Choroid plexus epithelial cell (primary cell): Measurements from ENCODE around the gene LGR4.

Experiments
- DNase-seq: peaks from one replicate; pipeline ENCODE4 v3.0.0-alpha.2; 2010; ENCODE audit warnings: low read depth
- H3K4me3 ChIP-seq: 2 replicates; pipeline ENCODE4 v1.5.1; 2011; ENCODE audit warnings: low read depth, mild to moderate bottlenecking, control low read depth, low read length, moderate library complexity
- TF ChIP-seq, protein P1 (sequence below): conservative IDR thresholded peaks from 2 replicates; pipeline ENCODE4 v1.5.1; 2011; ENCODE audit warnings: low read depth, mild to moderate bottlenecking, control low read depth, inconsistent platforms, low read length, moderate library complexity

The LGR4 gene

DNA sequence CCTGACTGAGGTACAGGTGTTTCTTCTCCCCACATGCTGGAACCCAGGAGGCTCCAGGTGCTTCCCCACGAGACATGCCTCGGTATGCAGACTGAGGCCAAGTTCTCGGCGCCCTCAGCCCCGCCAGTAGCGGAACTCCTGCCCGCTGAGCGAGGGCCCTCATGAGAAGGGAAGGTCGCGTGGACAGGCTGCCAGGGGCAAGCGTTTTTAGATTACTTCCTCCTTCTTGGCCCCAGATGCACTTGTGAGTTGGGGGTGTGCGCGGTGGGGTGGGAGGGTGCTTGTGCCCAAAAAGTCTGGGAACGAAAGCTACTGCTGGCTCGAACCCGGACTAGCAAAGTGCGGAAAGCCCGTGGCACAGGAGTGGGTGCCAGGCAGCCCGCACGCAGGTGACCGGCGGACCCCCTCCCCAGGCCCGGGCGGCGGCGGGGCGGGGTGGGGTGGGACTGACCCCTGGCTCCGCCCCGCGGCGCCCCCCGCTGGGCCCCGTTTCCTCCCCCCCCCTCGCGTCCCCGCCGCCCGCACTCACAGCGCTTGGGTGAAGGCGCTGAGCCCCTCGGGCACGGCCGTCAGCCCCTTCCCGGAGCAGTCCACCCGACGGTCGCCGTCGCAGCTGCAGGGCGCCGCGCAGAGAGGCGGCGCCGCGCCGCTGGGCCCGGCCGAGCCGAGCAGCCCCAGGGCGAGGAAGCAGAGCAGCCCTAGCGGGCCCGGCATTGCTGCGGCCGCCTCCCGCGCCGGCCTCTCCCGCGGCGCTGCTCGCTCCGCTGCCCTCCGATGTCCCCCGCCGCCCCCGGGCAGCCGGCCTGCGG lies 797 bp downstream of the LGR4 start:
- H3K4me3 ChIP-seq: peak overlapping the region; percentile 80
- TF ChIP-seq, protein P1, sequence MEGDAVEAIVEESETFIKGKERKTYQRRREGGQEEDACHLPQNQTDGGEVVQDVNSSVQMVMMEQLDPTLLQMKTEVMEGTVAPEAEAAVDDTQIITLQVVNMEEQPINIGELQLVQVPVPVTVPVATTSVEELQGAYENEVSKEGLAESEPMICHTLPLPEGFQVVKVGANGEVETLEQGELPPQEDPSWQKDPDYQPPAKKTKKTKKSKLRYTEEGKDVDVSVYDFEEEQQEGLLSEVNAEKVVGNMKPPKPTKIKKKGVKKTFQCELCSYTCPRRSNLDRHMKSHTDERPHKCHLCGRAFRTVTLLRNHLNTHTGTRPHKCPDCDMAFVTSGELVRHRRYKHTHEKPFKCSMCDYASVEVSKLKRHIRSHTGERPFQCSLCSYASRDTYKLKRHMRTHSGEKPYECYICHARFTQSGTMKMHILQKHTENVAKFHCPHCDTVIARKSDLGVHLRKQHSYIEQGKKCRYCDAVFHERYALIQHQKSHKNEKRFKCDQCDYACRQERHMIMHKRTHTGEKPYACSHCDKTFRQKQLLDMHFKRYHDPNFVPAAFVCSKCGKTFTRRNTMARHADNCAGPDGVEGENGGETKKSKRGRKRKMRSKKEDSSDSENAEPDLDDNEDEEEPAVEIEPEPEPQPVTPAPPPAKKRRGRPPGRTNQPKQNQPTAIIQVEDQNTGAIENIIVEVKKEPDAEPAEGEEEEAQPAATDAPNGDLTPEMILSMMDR: no peak
- DNase-seq: peak; percentile 26

DNA sequence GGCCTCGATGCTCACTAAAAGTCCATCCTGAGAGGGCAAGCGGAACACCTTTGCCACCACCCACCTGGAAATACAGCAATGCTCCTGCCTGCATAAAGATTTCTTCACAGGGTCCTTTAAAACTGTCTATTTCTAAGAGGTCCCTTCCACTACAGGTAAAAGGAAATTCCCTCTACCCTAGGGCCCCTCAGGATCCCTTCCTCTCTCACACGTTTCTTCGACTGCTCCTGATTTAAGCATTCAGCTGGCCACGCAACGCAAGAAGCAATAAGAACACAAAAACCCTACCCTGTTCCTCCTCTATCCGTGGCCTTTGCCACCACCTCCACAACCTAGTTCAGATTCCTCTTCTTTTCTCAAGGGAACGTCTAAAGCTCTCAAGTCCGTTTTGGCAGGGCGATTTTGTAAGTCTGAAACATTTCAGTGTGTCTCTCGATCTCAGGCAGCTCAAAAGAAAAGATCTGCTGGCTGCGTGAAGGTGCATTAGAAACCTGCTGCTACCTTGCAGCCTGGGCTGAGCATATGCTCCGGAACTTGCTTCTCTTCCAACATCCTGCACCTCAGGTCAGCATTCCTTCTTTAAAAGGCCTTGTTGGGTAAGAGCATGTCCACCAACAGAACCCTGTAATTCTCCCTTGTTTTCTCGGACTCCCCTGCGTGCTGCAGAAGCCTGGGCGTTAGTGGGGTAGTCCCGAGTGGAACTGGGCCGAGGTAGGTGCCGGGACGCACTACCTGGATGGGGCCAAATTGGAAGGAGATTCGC lies 1.6 kb downstream of the LGR4 start:
- DNase-seq: peak; percentile 18
- H3K4me3 ChIP-seq: peak overlapping the region; percentile 80
- TF ChIP-seq, protein P1: no peak

DNA sequence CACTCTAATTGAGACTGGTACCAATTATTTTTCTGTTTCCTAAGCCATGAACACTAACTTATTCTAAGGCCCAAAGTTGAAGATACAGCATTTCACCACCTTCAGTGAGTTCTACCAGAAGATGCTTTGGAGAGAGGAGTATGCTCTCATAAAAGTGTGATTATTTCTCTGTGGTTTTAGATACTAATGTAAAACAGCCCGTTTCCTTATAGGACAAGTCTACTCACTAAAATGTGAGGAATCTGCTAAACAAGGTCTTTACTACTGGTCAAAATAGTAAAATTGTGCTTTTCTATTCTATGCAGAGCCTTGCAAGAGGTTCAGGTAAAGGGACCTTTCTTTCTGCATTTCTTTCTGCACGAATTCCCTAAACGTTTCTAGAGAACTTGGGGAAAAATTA lies 2.4 kb downstream of the LGR4 start:
- DNase-seq: no peak
- H3K4me3 ChIP-seq: no peak overlapping the region
- TF ChIP-seq, protein P1: no peak

DNA sequence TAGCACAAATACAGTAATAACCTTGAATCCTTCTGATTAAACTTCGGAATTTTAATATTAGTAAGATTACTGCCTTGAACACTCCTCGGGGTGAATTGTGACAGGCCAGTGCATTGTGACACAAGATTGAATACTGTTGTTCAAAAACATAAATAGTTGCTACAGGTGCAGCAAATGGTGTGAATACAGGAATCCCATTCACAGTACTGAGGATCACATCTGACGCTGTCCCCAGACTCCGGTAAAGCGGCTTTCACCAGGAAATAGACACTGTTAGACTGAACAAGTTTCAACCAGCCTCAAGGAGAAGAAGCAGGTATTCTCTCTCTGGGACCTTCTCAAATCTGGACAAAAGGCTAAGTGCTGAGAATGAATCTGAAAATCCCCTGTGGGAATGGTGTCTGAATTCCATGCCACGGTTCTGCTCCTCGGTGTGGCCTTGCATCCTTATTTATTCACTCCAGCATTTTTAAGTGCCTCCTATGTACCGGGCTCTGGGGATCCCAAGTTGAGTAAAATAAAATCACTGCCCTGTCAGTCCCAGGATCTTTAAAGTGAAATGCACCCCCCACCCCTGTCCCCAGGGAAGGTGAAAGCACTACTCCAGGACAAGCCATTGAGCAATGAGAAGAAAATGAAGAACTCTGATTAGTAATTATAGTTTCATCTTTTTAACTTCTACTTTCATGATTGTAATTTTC lies 3.4 kb downstream of the LGR4 start:
- no peak for DNase-seq
- H3K4me3 ChIP-seq: no peak overlapping the region
- TF ChIP-seq, protein P1: no peak

DNA sequence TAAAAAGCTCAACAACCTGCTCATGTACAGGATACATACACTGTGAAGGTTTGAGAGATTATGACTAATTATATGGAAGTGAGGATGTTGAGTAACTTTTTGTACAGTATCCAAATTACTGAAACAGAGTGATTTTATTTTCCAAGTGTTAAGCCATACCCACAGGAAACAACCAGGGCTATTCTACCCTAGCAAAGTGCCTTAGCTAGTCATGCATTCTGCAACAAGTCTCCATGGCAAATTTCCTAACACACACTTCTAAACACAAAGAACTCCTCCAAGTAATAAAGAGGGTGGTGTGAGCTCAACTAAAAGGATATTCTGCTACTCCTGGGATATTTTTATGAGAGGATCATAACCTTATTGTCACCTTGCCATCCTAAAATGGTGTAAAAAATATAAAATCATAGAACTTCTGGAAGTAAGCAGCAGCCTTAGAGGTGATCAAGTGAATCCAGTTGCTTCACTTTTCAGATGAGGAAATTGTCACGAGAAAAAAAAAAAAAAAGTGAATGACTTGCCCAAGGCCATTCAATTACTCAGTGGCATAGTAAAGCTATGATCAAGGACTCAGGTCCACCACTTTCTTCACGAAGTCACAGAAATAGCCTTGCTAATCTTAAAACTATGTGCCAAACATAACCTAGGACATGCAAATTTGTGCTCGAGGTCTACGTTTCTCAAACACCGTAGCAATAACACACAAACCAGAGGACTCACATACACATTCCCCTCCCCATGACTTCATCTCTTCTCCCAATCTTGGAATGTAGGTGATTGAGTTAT lies 4.2 kb downstream of the LGR4 start:
- H3K4me3 ChIP-seq: no peak overlapping the region
- TF ChIP-seq, protein P1: no peak
- peak; percentile 84 for DNase-seq

DNA sequence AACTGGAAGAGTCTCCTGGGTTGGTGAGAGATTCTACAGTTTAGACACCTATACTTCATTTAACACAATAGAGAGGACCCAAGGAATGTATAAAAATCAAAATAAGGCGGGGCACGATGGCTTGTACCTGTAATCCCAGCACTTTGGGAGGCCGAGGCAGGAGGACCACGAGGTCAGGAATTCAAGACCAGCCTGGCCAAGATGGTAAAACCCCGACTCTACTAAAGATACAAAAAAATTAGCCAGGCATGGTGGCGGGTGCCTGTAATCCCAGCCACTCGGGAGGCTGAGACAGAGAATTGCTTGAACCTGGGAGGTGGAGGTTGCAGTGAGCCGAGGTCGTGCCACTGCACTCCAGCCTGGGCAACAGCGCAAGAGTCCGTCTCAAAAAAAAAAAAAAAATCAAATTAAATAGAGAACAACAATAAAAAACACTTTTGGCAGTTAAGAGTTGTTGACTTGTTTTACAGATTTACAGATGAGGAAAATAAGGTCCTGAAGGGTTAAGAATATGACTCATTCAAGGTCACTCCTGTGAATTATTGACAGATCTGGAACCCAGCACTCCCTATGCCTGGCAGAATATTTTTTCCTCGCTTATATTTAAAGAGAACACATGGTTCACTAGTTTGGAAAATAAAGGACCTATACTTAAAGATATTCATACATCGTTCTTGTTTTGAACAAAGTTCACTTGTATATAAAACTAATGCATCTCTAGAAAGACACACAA lies 5.2 kb downstream of the LGR4 start:
- TF ChIP-seq, protein P1: no peak
- DNase-seq: no peak
- H3K4me3 ChIP-seq: no peak overlapping the region
